GM04503 (cell line): ENCODE measurements around the gene OR2AE1.
A peak's percentile ranks its signal among the peaks of the same experiment; 100 is the strongest.
"Not testable (repeated sequence)": the region's sequence is repeated elsewhere in the genome, so short reads cannot be mapped to it uniquely, and the experiment has no call there.

Source experiments
- DNase-seq: peaks from one replicate; pipeline ENCODE4 v3.0.0-alpha.2; 2012; ENCODE audit warnings: low read depth

OR2AE1 gene

GRCh38 chr7:99876933-99877332 is at the start of gene OR2AE1:
TSS of gene OR2AE1 (minus strand) at chr7:99877033. CDS start at chr7:99877033, 0 bp downstream.
- no peak for DNase-seq

GRCh38 chr7:99926321-99926720 is 49.5 kb upstream of the OR2AE1 start:
- DNase-seq = no peak

- DNase-seq = no peak
Observed at GRCh38 chr7:99923200-99923599, 46.4 kb upstream of the OR2AE1 start.

GRCh38 chr7:99920149-99920548 is 43.3 kb upstream of the OR2AE1 start:
- no peak for DNase-seq

- no peak for DNase-seq
Observed at GRCh38 chr7:99919814-99920112, 42.9 kb upstream of the OR2AE1 start.

GRCh38 chr7:99918959-99919813 is 42.4 kb upstream of the OR2AE1 start, which contains the start of gene TRIM4:
TSS of gene TRIM4 (minus strand) at chr7:99919530. CDS start at chr7:99919401, 129 bp downstream.
- peak; percentile 72 for DNase-seq

GRCh38 chr7:99910976-99911375 is 34.1 kb upstream of the OR2AE1 start:
- DNase-seq = no peak

- DNase-seq = no peak
Observed at GRCh38 chr7:99901581-99901980, 24.7 kb upstream of the OR2AE1 start.

- no peak for DNase-seq
Observed at GRCh38 chr7:99899830-99900519, 23.1 kb upstream of the OR2AE1 start.

GRCh38 chr7:99898836-99899235 is 22.0 kb upstream of the OR2AE1 start:
- DNase-seq = no peak

GRCh38 chr7:99898023-99898357 is 21.2 kb upstream of the OR2AE1 start:
- DNase-seq = no peak

GRCh38 chr7:99897322-99898022 is 20.6 kb upstream of the OR2AE1 start:
- no peak for DNase-seq

- DNase-seq = no peak
Observed at GRCh38 chr7:99894738-99895137, 17.9 kb upstream of the OR2AE1 start.

GRCh38 chr7:99893280-99893679 is 16.4 kb upstream of the OR2AE1 start:
- DNase-seq = no peak

- DNase-seq = not testable (repeated sequence)
Observed at GRCh38 chr7:99890348-99890747, 13.5 kb upstream of the OR2AE1 start.

GRCh38 chr7:99888366-99888765 is 11.5 kb upstream of the OR2AE1 start:
- not testable (repeated sequence) for DNase-seq

GRCh38 chr7:99881370-99881769 is 4.5 kb upstream of the OR2AE1 start:
- DNase-seq = no peak

GRCh38 chr7:99876491-99876890 is 342 bp downstream of the OR2AE1 start:
- DNase-seq = no peak

- DNase-seq = no peak
Observed at GRCh38 chr7:99868246-99868645, 8.6 kb downstream of the OR2AE1 start.

- not testable (repeated sequence) for DNase-seq
Observed at GRCh38 chr7:99867477-99867876, 9.4 kb downstream of the OR2AE1 start.

GRCh38 chr7:99863847-99864440 is 12.9 kb downstream of the OR2AE1 start:
- no peak for DNase-seq
